GM21390 (cell line): ENCODE measurements around the gene PHYKPL.

Experiments used
- ATAC-seq: cut with Tn5 transposase; IDR thresholded peaks from one replicate; pipeline ENCODE4 v1.9.1; 2021; ENCODE audit not compliant: unreplicated experiment

The PHYKPL gene

GRCh38 chr5:178224403-178224802 lies 8.2 kb downstream of the PHYKPL start:
- no peak for ATAC-seq

DNA sequence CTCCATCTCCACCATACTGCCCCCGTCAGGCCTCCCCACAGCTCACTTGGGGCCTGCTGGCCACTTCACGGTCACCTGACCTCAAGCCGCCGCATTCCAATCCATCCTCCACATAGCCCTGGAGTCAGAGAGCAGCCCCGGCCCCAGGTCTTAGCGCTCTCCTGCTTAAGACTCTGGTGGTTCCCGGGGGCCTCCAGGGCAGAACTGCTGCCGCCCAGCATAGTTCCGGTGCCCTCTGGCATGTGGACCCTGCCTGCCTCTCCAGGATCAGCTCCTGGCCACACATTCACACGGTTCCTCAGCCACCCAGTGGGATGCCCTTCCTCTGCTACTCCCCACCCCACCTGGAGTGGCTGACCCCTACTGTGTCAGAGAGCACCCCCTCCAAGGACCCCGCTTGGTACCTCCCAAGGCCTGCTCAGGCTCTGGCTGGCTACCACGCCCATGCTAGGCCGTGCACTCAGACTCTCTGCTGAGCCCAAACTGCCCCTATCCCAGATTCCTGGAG lies 8.7 kb downstream of the PHYKPL start:
- ATAC-seq = no peak

DNA sequence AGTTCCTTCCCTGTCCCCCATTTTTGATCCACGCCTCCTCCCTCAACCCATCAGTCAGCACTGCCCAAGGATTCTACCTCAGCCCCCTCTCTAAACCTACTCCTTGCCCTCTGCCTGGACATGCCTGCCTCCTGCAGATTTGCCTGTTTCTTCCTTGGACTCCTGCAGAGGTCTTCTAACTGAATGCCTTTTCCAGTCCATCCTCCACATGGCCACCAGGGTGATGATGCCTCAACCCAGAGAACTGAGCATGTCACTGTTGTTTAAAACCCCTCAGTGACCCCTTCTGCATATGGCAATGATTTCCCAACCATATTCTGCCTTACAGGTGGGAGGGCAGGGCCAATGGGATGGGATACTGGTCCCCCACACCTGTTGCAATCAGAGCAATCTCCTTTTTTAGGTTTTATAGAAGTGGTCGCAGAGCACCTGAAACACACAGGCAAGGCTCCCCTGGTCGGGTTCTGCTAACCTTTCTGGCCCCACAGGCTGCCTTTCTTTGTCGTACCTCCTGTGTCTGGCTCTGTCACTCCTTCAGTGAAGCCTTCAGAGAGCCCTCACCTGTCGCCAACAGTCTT lies 9.3 kb downstream of the PHYKPL start:
- no peak for ATAC-seq

- no peak for ATAC-seq
Measured at GRCh38 chr5:178222292-178222691, 10.3 kb downstream of the PHYKPL start.

GRCh38 chr5:178221853-178222252 lies 10.7 kb downstream of the PHYKPL start:
- ATAC-seq = no peak

DNA sequence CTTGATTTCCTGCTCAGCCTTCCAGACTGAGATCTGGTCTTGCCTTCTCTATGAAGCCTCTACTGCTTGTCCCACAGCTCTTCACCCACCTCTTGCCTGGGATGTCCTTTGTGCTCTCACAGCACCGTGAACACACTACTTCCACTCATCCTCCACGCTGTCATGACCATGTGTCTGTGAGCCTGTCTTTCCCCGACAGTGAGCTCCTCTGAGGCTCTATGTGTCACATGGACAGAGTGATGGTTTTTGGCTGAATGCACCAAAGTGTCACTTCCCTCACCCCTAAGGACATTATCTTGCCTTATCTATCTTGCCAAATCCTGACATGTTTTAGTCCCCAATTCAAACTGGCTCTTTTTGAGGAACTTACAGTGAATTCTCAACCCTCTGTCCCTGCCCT lies 11.3 kb downstream of the PHYKPL start:
- ATAC-seq = no peak

DNA sequence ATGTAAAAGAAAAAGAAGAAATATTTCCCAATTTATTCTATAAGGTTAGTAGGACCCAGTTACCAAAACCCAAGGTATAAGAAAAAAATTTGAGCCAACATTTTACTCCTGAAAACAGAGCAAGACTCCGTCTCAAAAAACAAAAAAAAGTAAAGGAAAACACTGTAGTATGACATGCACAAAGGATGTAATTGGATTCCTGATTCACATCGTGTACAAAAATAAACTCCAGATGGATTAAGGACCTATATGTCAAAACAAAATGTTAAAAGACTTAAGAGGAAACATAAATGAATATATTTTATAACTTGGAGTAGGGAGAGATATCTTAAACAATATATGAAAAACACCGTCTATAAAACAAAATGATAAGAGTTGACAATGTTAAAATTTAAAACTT lies 13.8 kb downstream of the PHYKPL start:
- ATAC-seq = no peak

- ATAC-seq = no peak
Measured at GRCh38 chr5:178218237-178218776, 14.3 kb downstream of the PHYKPL start.

- no peak for ATAC-seq
Measured at GRCh38 chr5:178216779-178217178, 15.8 kb downstream of the PHYKPL start.

- ATAC-seq = no peak
Measured at GRCh38 chr5:178216088-178216534, 16.5 kb downstream of the PHYKPL start.

- ATAC-seq = no peak
Measured at GRCh38 chr5:178215280-178216002, 17.2 kb downstream of the PHYKPL start.

DNA sequence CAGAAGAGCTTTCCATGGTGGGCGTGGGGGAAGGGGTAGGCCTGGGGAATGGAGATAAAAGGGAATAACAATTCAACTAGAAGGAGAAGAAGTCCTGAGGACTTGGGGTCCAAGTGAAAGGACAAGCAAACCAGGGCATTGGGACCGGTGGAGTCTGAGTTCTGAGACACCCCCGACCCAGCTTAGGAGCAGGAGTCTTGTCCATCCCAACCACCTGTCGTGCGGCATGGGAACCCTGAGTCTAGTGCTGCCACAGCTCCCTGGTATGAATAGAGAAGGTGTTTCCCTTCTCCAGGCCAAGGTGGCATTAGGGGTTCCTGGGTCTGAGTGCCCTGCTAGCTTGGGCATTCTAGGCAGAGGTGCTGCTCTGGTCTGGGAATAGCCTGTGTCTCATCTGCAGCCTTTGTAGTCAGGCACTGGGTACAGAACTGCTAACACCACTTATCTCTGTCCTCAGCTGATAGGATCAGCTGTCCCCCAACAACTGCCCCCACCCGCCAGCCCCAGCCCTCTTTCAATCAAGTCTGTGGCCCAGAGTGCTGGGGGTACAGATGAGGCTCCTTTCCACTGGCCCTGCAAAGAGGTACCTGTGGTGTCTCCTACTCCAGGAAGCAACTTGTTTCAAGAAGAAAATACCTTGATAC lies 18.3 kb downstream of the PHYKPL start:
- no peak for ATAC-seq

DNA sequence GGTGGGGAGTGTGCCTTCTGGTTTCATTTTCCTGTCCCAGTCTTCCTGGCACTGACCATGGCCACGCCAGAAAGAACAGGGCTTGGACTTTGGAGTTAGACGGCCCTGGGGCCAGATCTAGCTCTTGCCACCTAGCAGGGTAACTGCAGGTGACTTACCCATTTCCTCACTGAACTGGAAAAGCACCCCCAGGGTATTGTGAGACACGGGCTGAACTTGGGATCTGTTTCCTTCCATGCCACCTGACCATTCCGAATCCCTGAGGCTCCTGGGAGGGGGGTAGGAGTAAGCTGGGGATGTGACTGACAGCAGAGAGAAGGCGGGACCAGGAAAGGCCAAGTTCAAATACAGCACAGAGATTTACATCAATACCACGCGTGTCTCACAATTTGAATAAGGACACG lies 18.9 kb downstream of the PHYKPL start:
- no peak for ATAC-seq

DNA sequence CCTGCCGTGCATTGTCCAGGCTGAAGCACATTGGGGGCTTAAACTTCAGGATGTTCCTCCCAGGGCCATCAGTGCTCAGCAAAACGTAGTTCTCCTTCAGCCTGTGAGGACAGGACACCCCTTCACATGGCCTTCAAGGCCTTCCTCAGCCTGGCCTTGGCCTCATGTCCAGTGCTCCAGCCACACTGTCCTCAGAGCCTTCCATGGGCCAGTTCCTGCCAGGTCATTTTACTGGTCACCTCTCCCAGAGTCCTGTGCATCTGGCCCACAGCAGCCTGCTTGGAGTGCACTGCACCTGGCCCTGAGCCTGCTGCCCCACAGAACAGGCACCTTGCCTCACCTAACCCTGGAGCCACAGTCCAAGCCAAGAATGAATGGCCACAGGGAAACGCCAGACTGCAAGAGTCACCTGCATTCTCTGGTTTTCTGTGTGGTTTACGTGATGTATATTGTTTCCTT lies 19.6 kb downstream of the PHYKPL start:
- ATAC-seq = no peak

DNA sequence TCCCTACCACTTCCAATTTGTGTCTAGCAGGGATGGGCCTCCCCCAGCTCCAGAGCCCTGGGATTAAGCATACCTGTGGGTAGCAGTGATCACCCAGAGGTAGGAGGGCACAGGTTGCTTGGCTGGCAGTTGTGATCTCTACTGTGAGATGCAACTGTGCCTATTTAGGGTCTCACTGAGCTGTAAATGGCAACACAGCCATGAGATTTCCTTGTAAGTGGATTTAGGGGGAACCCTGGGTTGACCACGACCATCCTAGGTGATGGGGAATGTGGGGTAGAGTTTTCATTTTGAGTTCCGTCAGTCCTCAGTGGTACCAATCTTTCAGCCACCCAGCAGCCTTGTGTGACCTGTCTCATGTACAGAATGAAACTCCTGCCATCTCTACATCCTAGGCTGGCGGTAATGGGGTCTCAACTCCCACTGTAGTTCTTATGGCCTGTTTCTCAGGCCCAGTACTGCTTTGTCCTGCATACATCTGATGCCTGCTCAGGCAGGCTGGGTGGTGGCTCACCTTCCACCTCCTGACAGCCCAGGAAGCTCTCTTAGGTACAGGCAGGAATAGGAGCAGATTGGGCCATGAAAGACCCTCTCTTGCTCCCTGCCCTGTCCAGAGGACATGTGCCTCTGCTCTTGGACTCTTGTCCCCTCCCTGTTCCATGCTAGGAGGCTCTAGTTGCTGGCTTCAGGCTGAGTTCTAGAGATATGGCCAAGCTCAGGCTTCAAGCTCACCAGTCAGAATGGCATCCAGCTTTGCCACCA lies 20.2 kb downstream of the PHYKPL start:
- ATAC-seq = no peak

- no peak for ATAC-seq
Measured at GRCh38 chr5:178211095-178212048, 21.2 kb downstream of the PHYKPL start.

DNA sequence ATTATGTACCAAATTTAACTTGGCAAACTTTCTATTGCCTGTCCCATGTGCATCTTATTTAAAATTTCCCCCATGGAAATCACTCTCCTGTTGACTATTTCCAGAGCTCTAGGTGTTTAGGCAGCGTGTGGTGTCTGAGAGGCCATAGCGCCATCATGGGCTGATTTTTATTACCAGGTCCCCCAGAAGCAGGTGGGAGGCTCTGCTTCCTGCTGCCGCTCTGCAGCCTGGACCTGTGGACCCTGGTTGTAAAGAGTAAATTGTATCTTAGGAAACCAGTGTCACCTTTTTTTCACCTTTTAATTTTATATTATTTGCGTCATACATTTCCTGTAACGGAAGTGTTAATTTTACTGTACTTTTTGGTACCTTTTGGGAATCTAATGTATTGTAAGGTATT lies 21.9 kb downstream of the PHYKPL start:
- ATAC-seq = no peak

- ATAC-seq = no peak
Measured at GRCh38 chr5:178210073-178210535, 22.5 kb downstream of the PHYKPL start.

DNA sequence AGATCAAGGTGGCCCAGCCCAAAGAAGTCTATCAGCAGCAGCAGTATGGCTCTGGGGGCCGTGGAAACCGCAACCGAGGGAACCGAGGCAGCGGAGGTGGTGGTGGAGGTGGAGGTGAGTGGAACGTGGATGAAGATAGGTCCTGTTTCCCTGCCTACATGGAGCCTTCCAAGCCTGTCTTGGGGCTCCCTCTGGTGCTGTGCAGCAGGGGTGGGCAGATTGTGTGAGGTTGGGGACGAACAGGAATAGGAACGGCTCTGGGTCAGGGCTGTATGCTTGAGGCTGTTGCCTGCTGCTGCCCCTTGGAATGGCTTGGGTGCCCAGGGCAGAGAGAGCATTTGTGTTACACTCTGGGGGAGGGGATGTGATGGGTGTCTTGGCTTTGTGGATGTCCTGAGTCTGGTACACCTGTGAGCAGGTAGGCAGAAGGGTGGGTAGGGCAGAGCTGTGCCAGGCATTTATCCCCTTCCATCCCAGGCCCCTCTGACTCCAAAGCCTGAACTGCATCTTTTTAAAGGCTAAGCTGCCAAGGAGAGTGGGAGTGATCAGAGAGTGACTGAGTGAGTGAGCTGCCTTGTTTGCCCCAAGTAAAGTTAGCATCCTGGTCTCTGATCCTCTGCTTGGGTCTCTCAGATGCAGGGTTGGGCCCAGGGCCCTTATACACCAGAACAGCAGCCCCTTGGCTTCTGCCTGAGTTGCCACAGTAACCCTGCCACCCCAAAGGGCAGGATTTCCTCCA lies 23.1 kb downstream of the PHYKPL start:
- ATAC-seq = no peak
